GM20000 (cell line): ENCODE data around the gene MEIOB.
"Not testable (repeated sequence)": the region's sequence is repeated elsewhere in the genome, so short reads cannot be mapped to it uniquely, and the experiment has no call there.

Experiments
- DNase-seq: peaks from one replicate; pipeline ENCODE4 v3.0.0; 2012; ENCODE audit warnings: low spot score
- CTCF ChIP-seq: IDR thresholded peaks from 2 replicates; pipeline ENCODE4 v1.5.1; 2012; ENCODE audit warnings: mild to moderate bottlenecking, control low read depth; ENCODE audit errors: extremely low read depth, missing control alignments

The MEIOB gene

DNA sequence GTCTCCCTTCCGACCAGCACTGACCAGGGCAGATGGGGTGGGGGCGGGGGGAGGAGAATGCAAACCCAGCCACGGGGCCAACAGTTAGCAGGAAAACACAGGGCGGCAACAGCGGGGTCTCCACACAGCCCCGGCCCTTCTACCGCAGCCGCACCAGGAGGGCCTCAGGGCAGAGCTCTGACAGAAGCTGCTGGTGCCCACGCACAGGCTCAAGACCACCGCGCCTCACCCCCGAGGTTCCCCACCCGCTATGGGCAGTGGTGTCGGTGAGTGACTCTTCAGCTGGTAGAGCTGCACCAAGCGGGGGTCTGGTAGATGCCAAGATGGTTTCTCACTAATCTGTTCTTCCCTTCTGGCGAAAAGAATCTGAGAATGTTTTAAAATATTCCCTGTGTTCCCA lies 61.4 kb downstream of the MEIOB start:
- no peak for DNase-seq
- TF ChIP-seq CTCF, result no peak

DNA sequence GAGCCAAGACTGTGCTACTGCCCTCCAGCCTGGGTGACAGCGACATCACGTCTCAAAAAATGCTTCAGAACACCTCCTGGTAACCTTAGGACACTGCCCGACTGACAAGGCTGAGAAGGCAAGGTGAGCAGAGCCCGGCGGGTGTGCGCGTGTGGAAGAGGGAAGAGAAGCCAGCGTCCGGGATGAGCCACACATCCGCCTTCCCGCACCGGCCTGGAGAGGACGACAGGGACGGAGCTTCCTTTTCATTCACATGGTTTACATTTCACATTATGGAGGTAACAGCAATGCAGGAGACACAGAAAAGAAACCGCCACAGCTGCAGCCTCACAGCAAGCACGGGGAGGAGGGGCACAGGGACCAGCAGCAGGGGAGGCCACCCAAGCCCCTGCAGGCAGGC lies 61.9 kb downstream of the MEIOB start:
- no peak for DNase-seq
- TF ChIP-seq CTCF, result no peak

DNA sequence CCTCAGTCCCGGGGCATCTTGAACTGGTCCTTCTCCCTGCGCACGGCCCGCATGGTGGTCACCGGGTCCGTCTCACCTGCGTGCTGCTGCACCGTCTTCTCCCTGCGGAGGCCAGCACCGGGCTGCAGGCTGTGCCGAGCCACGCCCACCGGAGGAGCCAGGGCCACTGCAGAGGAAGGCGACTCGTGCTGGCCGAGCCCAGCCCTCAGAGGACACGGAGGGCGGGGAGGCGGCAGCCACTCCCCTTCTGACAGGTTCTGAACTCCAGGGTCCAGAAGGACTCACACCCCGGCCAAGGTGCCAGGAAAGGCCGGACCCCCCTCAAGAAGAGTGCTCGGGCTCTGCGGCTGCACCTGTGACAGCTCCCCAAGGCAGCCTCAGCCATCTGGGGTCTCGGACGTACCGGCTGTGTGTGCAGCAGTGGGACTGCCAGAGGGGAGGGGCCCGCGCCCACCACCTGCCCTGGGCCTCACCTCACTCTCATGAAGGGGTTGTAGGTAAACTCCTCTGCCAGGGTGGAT lies 62.6 kb downstream of the MEIOB start:
- TF ChIP-seq CTCF, result no peak
- no peak for DNase-seq

GRCh38 chr16:1808691-1809090 lies 63.3 kb downstream of the MEIOB start:
- no peak for DNase-seq
- no peak for TF ChIP-seq CTCF

GRCh38 chr16:1807626-1808025 lies 64.3 kb downstream of the MEIOB start:
- no peak for TF ChIP-seq CTCF
- DNase-seq, result no peak

GRCh38 chr16:1800701-1801100 lies 71.3 kb downstream of the MEIOB start:
- no peak for TF ChIP-seq CTCF
- no peak for DNase-seq

DNA sequence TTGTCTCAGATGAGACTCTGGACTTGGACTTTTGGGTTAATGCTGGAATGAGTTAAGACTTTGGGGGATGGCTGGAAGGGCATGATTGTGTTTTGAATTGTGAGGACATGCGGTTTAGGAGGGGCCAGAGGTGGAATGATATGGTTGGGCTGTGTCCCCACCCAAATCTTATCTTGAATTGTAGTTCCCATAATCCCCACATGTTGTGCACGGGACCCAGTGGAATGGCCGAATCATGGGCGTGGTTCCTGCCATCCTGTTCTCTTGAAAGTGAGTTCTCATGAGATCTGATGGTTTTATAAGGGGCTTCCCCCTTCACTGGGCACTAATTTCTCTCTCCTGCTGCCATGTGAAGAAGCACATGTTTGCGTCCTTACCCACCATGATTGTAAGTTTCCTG lies 72.7 kb downstream of the MEIOB start:
- not testable (repeated sequence) for DNase-seq

- TF ChIP-seq CTCF, result no peak
- no peak for DNase-seq
Observed at GRCh38 chr16:1794908-1795666, 76.9 kb downstream of the MEIOB start.
